Gastrocnemius medialis (tissue), 4 donors: ENCODE data around the gene RPP25L. TPM values are rescaled to one million over a fixed set of nuclear protein-coding genes. Genes with fewer than 3 reads are reported as not detected.

Experiments used
- ATAC-seq, 2 donors: fragments of 150-250 bp; one replicate each; pipeline ENCODE4 v1.9.1; 2016
- DNase-seq, 2 donors: peaks; one replicate each; pipeline ENCODE4 v3.0.0-alpha.2; 2019
- H3K27ac ChIP-seq, 4 donors: fragments of 200-600 bp; sonication (generic); 1 replicate in 1 of 4; 2 replicates in 3 of 4; pipeline ENCODE4 v1.5.1; 2016 to 2018; ENCODE audit warnings: mild to moderate bottlenecking in 2 of 4, moderate library complexity in 1 of 4
- H3K27me3 ChIP-seq, 3 donors: fragments of 200-600 bp; sonication (generic) in 2 of 3; 1 replicate in 1 of 3; 2 replicates in 2 of 3; pipeline versions ENCODE4 v1.5.1 to v1.6.0; 2016 to 2019; ENCODE audit warnings: mild to moderate bottlenecking in 1 of 3, moderate library complexity in 1 of 3
- H3K36me3 ChIP-seq, 2 donors: fragments of 200-600 bp; sonication (generic) in 1 of 2; one replicate each; pipeline ENCODE4 v1.5.1; 2017 to 2018
- H3K4me1 ChIP-seq, 2 donors: fragments of 200-600 bp; sonication (generic) in 1 of 2; one replicate each; pipeline ENCODE4 v1.5.1; 2016 to 2017; ENCODE audit warnings: mild to moderate bottlenecking in 2 of 2
- H3K4me3 ChIP-seq, 4 donors: fragments of 200-600 bp; sonication (generic) in 3 of 4; 1 replicate in 1 of 4; 2 replicates in 3 of 4; pipeline ENCODE4 v1.5.1; 2016 to 2019; ENCODE audit warnings: mild to moderate bottlenecking in 2 of 4
- H3K9me3 ChIP-seq, 3 donors: fragments of 200-600 bp; sonication (generic) in 2 of 3; 1 replicate in 1 of 3; 2 replicates in 2 of 3; pipeline ENCODE4 v1.5.1; 2016 to 2019
- CTCF ChIP-seq, 5 experiments: fragments of 450-650 bp in 3 of 5; fragments of 200-600 bp in 2 of 5; sonication (generic) in 2 of 5; IDR thresholded peaks in 4 of 5; conservative IDR thresholded peaks in 1 of 5; 1 replicate in 4 of 5; 2 replicates in 1 of 5; pipeline ENCODE4 v1.5.1; 2016 to 2019; ENCODE audit warnings: antibody characterized with exemption in 5 of 5, mild to moderate bottlenecking in 3 of 5, moderate library complexity in 3 of 5
- POLR2A ChIP-seq, 2 donors: fragments of 450-650 bp; IDR thresholded peaks; one replicate each; pipeline ENCODE4 v1.6.1; 2017; ENCODE audit warnings: antibody characterized with exemption in 2 of 2, mild to moderate bottlenecking in 2 of 2, moderate library complexity in 2 of 2
- in situ Hi-C, 4 donors: fragments of 200-750 bp; cut with MboI; loops; one replicate each; pipeline versions ENCODE4 v1.15.0 to v1.8.0; 2017; ENCODE audit warnings: low sequenced_read_pairs in 4 of 4
- intact Hi-C: fragments of 100-400 bp; cut with DNase I; formaldehyde crosslinking; loops from one replicate; pipeline ENCODE4 v1.15.1; 2023; ENCODE audit warnings: low total_unique reads
- total RNA-seq, 4 donors: library from RNA; depleted of rRNA; stranded (reverse); fragments of >200 nt; gene quantifications; one replicate each; pipeline versions ENCODE4 v1.1.0 to v1.2.3, GENCODE V29; 2016

Gene RPP25L
- total RNA-seq, 4 donors from 2014 or later: 53.7 to 138 (median 97.2) TPM

DNA sequence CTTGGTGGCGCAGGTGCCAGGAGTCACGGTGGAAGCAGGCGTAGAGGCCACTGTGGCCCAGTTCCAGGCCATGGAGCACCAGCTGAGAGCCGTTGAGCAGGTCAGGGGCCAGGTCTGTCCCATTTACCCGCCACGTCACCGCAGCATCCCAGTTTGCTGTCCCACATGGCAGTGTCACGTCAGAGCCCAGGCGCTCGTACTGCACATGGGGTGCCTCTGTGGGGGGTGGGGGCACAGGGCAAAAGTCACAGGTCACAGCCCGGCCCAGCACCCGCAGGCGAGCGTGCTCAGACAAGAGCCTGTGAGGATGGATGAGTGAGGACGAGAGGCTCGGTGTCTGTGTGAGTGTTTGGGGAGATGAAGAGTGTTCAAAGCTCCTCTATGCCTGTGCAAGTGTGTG, 47.3 kb downstream of the RPP25L start:
- TF ChIP-seq CTCF (IDR thresholded peaks at IDR 0.05 in 4 of 5, conservative IDR thresholded peaks at IDR 0.05 in 1 of 5) (no peak), POLR2A (IDR thresholded peaks at IDR 0.05) (no peak)
- no peak for DNase-seq
- intact Hi-C loops (no loop called here), in situ Hi-C loops (no loop called here)
- Histone ChIP-seq H3K4me3 (no peak overlapping the region), H3K4me1 (peaks cover 23 to 42% of the 10 kb centered on the region in 2 donors), H3K36me3 (peaks cover 0 to 8% of the 10 kb centered on the region in 2 donors), H3K27me3 (no peaks in the 10 kb centered on the region), H3K9me3 (no peaks in the 10 kb centered on the region), H3K27ac (peak overlapping the region in 1 of 4 donors; percentile 93)
- no peak for ATAC-seq

GRCh38 chr9:34563262-34563661, 48.6 kb downstream of the RPP25L start:
- TF ChIP-seq CTCF (IDR thresholded peaks at IDR 0.05 in 4 of 5, conservative IDR thresholded peaks at IDR 0.05 in 1 of 5) (no peak), POLR2A (IDR thresholded peaks at IDR 0.05) (no peak)
- intact Hi-C loops: no loop called here
- ATAC-seq: no peak
- in situ Hi-C loops: no loop called here
- Histone ChIP-seq H3K27me3 (no peaks in the 10 kb centered on the region), H3K4me1 (peaks cover 36 to 47% of the 10 kb centered on the region in 2 donors), H3K27ac (peak overlapping the region in 1 of 4 donors; percentile 93), H3K4me3 (no peak overlapping the region), H3K9me3 (no peaks in the 10 kb centered on the region), H3K36me3 (no peaks in the 10 kb centered on the region)
- no peak for DNase-seq

DNA sequence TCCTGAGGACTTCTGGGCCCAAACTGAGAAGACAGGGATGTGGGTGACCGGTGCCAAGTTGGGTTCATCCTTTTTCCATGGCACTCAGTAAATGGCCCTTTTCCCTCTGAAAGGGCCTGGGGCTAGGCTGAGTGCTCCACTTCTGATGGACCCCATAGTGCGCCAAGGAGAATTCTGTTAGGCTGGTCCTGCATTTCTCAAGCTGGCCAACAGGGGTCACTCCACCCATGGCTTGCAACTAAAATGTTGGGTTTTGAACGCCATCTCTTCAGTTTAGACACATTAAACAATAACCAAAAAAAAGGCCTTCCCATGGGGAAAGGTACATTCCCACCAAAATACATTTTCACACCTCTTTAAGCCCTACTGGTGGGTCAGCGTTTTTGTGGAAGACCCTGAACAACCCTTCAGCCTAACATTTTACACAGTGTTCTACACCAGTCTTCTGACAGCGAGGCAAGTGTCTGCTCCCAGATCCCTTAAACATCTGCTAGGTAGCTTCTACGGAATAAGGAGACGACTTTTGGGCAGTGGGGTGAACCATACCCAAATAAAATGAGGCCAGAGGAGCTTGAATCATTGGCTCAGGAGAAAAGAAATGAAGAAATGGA, 49.7 kb downstream of the RPP25L start:
- Histone ChIP-seq H3K36me3 (no peaks in the 10 kb centered on the region), H3K27ac (peak overlapping the region; percentile 92 to 97 (median 93)), H3K9me3 (no peaks in the 10 kb centered on the region), H3K4me3 (no peak overlapping the region), H3K4me1 (peaks cover 42 to 57% of the 10 kb centered on the region in 2 donors), H3K27me3 (no peaks in the 10 kb centered on the region)
- no peak for ATAC-seq
- in situ Hi-C loops (no loop called here), intact Hi-C loops (no loop called here)
- peak; percentile 39 to 71 (median 49) for TF ChIP-seq CTCF (IDR thresholded peaks at IDR 0.05 in 4 of 5, conservative IDR thresholded peaks at IDR 0.05 in 1 of 5)
- no peak for TF ChIP-seq POLR2A (IDR thresholded peaks at IDR 0.05)
- no peak for DNase-seq

DNA sequence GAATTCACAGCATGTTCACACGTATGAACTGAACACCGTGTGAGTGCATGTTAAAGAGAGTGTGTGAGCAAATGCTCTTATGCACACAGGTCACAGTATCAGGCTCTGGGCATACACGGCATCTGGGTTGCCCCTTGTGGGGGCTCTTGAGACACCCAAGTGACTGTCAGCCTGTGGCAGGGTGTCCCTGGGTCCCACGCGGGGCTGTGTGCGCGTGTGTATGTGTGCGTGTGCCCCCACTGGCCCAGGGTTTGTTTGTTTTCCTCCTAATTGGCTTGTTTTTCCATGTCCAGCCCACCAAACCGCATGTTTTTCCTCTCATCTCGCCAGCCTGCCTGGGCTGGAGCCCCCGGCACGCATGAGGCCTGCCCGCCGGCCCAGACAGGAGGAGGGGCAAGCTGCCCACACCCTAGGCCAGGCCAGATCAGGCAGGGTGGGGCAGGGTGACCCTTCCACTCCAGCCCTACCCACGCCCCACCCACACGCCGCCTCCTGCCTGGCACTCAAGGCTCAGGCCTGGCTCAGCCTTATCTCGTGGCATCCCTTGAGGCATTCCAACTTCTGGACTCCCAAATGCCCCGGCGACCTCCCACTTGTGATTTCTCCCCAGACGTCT, 51.2 kb downstream of the RPP25L start:
- Histone ChIP-seq H3K27me3 (no peaks in the 10 kb centered on the region), H3K27ac (peak overlapping the region; percentile 92 to 97 (median 93)), H3K4me1 (peaks cover 40 to 67% of the 10 kb centered on the region in 2 donors), H3K9me3 (no peaks in the 10 kb centered on the region), H3K4me3 (peak overlapping the region in 1 of 4 donors; percentile 8), H3K36me3 (no peaks in the 10 kb centered on the region)
- TF ChIP-seq CTCF (IDR thresholded peaks at IDR 0.05 in 4 of 5, conservative IDR thresholded peaks at IDR 0.05 in 1 of 5) (no peak), POLR2A (IDR thresholded peaks at IDR 0.05) (no peak)
- in situ Hi-C loops (no loop called here), intact Hi-C loops (no loop called here)
- peak in 1 of 2 donors; percentile 54 for DNase-seq
- ATAC-seq: peak in 1 of 2 donors; percentile 5

Other genes starting within 250 kb of the RPP25L start
- 100 to 1,000 TPM in 1 of 4 donors, 10 to 100 TPM in 2, 1 to 10 TPM in 1; 8.6 to 149 (median 49.5) TPM for gene MYORG, start 235.2 kb downstream of the RPP25L start, total RNA-seq
- 10 to 100 TPM; 29.5 to 58.4 (median 41.8) TPM for gene FAM219A, start 153.5 kb downstream of the RPP25L start, total RNA-seq
- gene DNAI1, start 153.3 kb downstream of the RPP25L start, total RNA-seq: under 1 TPM in 1 of 4 donors, not detected in 3; 0.49 TPM
- under 1 TPM in 1 of 4 donors, not detected in 3; 0.65 TPM for gene ENHO, start 89.1 kb downstream of the RPP25L start, total RNA-seq
- 100 to 1,000 TPM in 3 of 4 donors, 10 to 100 TPM in 1; 19.7 to 146 (median 118) TPM for gene CNTFR, start 22.4 kb downstream of the RPP25L start, total RNA-seq
- 100 to 1,000 TPM in 2 of 4 donors, 10 to 100 TPM in 2; 62.8 to 174 (median 105) TPM for gene DCTN3, start 8.4 kb upstream of the RPP25L start, total RNA-seq
- not detected for gene ARID3C, start 17.0 kb upstream of the RPP25L start, total RNA-seq
- gene SIGMAR1, start 25.7 kb upstream of the RPP25L start, total RNA-seq: 10 to 100 TPM; 18.9 to 35.7 (median 27.4) TPM
- gene GALT, start 34.6 kb upstream of the RPP25L start, total RNA-seq: 10 to 100 TPM in 3 of 4 donors, 1 to 10 TPM in 1; 8.1 to 23.6 (median 20.0) TPM
- 10 to 100 TPM in 2 of 4 donors, 1 to 10 TPM in 2; 3.3 to 15.3 (median 11.6) TPM for gene IL11RA, start 40.1 kb upstream of the RPP25L start, total RNA-seq
- 1 to 10 TPM in 1 of 4 donors, not detected in 3; 1.7 TPM for gene CCL27, start 50.6 kb upstream of the RPP25L start, total RNA-seq
- not detected for gene CCL19, start 79.2 kb upstream of the RPP25L start, total RNA-seq
- gene CCL21, start 98.0 kb upstream of the RPP25L start, total RNA-seq: 1 to 10 TPM in 1 of 4 donors, under 1 TPM in 2, not detected in 1; 0.87 to 1.9 (median 0.91) TPM